AG09309 (cell line): ENCODE results near the gene SEMA3G.

Source experiments
- DNase-seq: peaks from one replicate; pipeline ENCODE4 v3.0.0-alpha.2; 2010; ENCODE audit warnings: low read depth
- H3K4me3 ChIP-seq: 2 replicates; pipeline ENCODE4 v1.5.1; 2011; ENCODE audit warnings: mild to moderate bottlenecking, low read depth, low read length, moderate library complexity; ENCODE audit not compliant: control insufficient read depth
- TF ChIP-seq, protein P1 (sequence below): IDR thresholded peaks from 2 replicates; pipeline ENCODE4 v1.5.1; 2011; ENCODE audit warnings: mild to moderate bottlenecking, low read depth, low read length, inconsistent platforms; ENCODE audit not compliant: insufficient read depth, control insufficient read depth; ENCODE audit errors: missing control alignments

SEMA3G gene

DNA sequence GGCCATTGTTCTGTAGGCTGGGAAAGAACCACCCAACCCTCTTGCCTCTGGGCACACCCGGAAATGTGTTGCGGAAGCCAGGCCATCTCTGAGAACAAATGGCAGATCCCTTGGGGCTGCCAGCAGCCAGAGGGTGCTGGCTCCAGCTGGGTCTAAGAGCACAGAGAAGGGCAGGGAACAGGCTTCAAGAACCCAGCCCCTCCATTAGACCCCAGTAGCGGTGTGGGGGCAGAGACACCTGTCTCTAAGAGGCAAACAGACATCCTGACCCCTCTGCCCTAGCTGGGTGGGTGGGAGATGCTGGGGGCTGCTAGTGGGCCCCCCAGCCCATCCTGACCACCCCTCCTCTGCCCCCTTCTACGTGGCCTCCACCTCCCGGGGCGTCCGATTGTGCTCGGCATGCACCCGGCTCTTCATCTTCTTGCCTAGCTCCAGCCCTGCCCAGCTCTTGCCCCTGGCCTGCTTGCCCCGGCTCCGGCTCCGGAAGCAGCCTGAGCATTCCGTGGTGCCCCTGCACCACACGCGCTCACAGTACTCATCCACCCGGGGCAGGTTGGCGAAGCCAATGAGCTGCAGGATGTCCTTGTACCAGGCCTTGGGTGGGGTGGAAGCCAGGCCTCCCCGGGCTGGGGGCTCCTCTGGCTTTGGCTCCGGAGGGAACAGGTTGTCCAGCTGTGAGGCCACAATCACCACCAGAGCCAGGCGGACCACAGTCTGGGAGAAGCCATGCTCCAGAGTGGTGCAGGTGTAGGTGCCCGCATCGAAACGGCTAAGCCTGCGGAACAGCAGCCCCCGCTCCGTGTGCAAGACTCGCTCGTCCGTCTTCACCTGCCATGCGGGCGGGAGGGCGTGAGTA lies 9.4 kb downstream of the SEMA3G start:
- no peak for DNase-seq

DNA sequence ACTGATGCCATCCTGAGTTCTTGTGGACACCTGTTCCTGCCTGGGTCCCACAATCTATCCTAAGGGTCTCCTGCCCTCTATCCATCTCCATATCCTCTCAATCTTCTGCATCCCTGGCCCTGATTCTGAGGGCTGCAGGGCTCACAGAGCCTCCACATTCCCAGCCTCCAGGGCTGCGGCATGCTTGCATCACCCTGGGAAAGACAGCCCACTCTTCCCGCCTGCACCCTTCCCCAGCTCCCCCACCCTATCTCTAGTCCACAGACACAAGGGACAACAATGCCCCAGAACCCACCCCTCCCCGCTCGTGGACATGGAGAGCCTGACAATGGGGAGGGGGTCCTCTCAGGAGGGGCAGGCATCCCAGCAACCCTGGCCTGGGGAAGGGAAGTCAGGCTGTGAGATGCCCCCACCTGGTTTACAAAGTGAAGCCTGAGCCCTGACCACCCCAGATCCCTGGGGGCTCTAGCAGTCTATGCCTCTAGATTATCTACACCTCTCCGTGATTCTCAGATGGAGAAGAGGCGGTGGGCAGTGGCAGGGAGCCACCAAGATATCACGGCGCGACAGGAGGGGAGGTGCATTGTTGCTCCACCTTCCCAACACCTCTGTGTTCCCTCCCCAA lies 10.3 kb downstream of the SEMA3G start:
- TF ChIP-seq, protein P1, sequence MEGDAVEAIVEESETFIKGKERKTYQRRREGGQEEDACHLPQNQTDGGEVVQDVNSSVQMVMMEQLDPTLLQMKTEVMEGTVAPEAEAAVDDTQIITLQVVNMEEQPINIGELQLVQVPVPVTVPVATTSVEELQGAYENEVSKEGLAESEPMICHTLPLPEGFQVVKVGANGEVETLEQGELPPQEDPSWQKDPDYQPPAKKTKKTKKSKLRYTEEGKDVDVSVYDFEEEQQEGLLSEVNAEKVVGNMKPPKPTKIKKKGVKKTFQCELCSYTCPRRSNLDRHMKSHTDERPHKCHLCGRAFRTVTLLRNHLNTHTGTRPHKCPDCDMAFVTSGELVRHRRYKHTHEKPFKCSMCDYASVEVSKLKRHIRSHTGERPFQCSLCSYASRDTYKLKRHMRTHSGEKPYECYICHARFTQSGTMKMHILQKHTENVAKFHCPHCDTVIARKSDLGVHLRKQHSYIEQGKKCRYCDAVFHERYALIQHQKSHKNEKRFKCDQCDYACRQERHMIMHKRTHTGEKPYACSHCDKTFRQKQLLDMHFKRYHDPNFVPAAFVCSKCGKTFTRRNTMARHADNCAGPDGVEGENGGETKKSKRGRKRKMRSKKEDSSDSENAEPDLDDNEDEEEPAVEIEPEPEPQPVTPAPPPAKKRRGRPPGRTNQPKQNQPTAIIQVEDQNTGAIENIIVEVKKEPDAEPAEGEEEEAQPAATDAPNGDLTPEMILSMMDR = no peak
- DNase-seq = no peak
- no peak overlapping the region for H3K4me3 ChIP-seq

More for the DNA sequence above, 9.4 kb downstream of the SEMA3G start:
- no peak overlapping the region for H3K4me3 ChIP-seq
- TF ChIP-seq, protein P1 = no peak

DNA sequence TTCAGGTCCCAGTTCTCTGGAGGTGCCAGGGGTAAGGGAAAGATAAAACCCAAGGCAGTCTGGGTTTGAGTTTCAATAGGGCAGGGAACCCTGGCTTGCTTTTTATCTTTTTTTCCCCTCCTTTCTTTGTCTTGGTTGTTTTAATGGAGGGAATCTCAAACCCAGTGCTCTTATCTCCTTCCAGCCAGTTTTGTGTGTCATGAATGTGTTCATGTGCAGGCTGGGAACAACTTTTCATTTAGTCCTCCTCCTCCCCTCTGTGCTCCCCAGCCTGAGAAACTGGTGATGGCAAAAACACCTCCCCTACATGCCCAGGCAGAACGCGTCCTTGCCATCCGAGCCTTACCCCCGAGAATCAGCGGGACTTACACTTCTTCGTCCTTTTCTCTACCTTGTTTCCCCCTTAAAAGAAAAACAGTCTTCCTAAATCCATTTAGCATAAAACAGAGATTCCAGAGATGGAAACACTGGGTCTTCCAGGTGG lies 10.9 kb downstream of the SEMA3G start:
- no peak for DNase-seq
- TF ChIP-seq, protein P1 = no peak
- H3K4me3 ChIP-seq = no peak overlapping the region

DNA sequence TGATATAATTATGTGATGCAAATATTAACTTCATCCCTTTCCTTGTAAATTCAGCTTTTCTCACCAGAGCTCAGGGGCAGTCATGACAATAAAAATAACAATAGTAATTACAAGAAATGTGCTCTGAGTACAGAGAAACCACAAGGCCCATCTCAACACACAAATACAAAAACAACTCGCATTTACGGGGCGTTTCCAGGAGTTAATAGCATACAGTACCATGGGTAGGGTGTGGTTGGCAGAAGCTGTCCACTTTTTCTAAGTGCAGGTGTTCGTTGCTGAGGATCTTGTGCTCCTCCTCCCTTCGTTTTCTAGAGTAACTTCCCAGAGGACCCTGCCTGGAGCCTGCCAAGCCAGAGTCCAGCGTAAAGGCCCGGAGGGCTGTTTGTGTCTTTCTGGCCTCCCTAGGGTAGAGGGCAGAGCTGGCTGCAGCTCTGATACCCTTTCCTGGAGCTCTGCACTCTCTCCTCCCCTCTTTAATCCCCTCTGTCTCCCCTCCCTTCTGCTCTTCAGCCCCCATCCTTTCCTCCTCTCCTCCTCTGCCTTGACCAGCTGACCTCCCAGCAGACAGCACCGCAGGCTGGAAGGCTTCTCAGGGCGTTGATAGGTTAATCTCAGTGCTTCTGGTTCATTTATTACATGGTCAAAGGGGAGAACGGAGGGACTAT lies 11.4 kb downstream of the SEMA3G start:
- TF ChIP-seq, protein P1 = no peak
- no peak overlapping the region for H3K4me3 ChIP-seq
- DNase-seq = no peak

DNA sequence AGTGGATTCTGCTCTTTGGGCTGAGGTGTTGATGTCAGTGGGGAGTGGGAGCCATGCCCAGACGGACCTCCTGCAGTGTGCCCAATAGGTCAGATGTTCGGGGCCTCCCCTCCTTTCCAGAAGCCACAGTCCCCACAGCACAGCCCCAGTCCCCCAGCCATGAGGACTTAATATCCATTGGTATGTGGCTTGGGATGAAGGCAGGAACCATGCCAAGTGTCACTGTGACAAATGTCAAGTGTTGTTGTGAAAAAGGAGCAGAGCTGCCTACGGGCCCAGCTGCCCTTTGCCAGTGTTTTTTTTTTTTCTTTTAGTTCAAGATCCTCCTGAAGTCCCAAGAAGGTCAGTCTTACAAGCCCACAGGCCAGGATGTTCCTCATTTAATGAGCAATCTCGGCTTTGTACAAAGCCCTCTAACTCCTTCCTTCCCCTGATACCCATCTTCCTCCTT lies 12.2 kb downstream of the SEMA3G start:
- no peak for DNase-seq
- TF ChIP-seq, protein P1 = no peak
- H3K4me3 ChIP-seq = no peak overlapping the region

DNA sequence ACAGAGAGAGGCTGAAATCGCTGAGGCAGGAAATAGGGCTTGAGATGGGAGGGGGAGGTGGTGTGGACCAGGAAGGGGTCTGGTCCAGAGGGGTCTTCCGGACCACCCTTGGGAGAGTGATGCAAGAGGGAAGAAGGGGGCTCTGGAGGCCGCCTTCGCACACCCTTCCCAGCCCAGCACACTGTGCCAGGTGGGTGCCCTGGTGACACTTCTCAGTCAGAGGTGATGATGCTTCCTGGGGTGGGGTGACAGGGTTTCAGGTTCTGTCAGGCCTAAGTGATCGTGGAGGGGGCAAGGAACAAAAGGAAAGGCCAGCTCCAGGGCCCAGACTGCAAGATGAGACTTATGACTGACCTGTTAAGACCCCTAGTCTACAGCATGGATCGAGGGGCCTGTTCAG lies 12.7 kb downstream of the SEMA3G start:
- no peak overlapping the region for H3K4me3 ChIP-seq
- no peak for DNase-seq
- TF ChIP-seq, protein P1 = no peak
